A673 (cell line): ENCODE results near the gene SARDH. TPM values are rescaled to one million over a fixed set of nuclear protein-coding genes. Genes with fewer than 3 reads are reported as not detected.

Experiments used
- BruUV-seq: library from RNA; stranded (reverse); fragments of 400-500 nt; replicated peaks from 2 replicates; lab custom pipeline; 2021; lab: Mats Ljungman, UMichigan
- CTCF ChIA-PET: fragments of 300-600 bp; sonication (Branson Sonifier 250); formaldehyde crosslinking; loops from one replicate; lab custom pipeline; 2022; ENCODE audit warnings: antibody characterized with exemption; lab: Charles Lee
- POLR2A ChIA-PET: fragments of 300-600 bp; sonication (Branson Sonifier 250); formaldehyde crosslinking; loops from one replicate; lab custom pipeline; 2022; ENCODE audit warnings: antibody characterized with exemption; ENCODE audit not compliant: low non-redundant PET; lab: Charles Lee
- DNase-seq: peaks from one replicate; pipeline ENCODE4 v3.0.0-alpha.2; 2015; ENCODE audit warnings: low spot score
- H3K27ac ChIP-seq: fragments of 200-600 bp; sonication (generic); 2 replicates; pipeline ENCODE4 v1.5.1; 2016; ENCODE audit warnings: mixed run types, low read depth, mild to moderate bottlenecking, mixed read lengths, antibody characterized with exemption, low read length; ENCODE audit not compliant: poor library complexity, severe bottlenecking
- H3K27me3 ChIP-seq: fragments of 200-600 bp; sonication (generic); replicated peaks from 2 replicates; pipeline ENCODE4 v1.6.1; 2017; ENCODE audit warnings: mixed run types, low read depth, mild to moderate bottlenecking, mixed read lengths, antibody characterized with exemption, low read length; ENCODE audit not compliant: insufficient read depth, poor library complexity
- H3K36me3 ChIP-seq: fragments of 200-600 bp; sonication (generic); 2 replicates; pipeline ENCODE4 v1.6.1; 2016; ENCODE audit warnings: mixed run types, mild to moderate bottlenecking, mixed read lengths, antibody characterized with exemption, low read length; ENCODE audit not compliant: insufficient read depth, poor library complexity, severe bottlenecking
- H3K4me1 ChIP-seq: fragments of 200-600 bp; sonication (generic); 2 replicates; pipeline ENCODE4 v1.6.1; 2017; ENCODE audit warnings: mixed run types, mild to moderate bottlenecking, mixed read lengths, antibody characterized with exemption, low read length; ENCODE audit not compliant: insufficient read depth, poor library complexity, severe bottlenecking
- H3K4me3 ChIP-seq: fragments of 200-600 bp; sonication (generic); 2 replicates; pipeline ENCODE4 v1.5.1; 2016; ENCODE audit warnings: low read depth, mixed run types, mild to moderate bottlenecking, mixed read lengths, low read length; ENCODE audit not compliant: poor library complexity, severe bottlenecking
- H3K9me3 ChIP-seq: fragments of 200-600 bp; sonication (generic); 2 replicates; pipeline ENCODE4 v1.6.1; 2016; ENCODE audit warnings: mixed run types, low read depth, mild to moderate bottlenecking, mixed read lengths, antibody characterized with exemption, low read length; ENCODE audit not compliant: poor library complexity, severe bottlenecking
- CTCF ChIP-seq: fragments of 300-800, 200-600 bp; sonication (generic); conservative IDR thresholded peaks from 2 replicates; pipeline ENCODE4 v1.5.1; 2017; ENCODE audit warnings: low read depth, mild to moderate bottlenecking, antibody characterized with exemption, low read length, moderate library complexity, mixed read lengths
- EZH2 ChIP-seq: fragments of 200-600 bp; sonication (generic); IDR thresholded peaks from 2 replicates; pipeline ENCODE4 v1.6.1; 2017; ENCODE audit warnings: borderline replicate concordance, low read depth, mild to moderate bottlenecking, mixed read lengths, antibody characterized with exemption, low read length; ENCODE audit not compliant: poor library complexity, severe bottlenecking
- intact Hi-C: fragments of 100-400 bp; cut with micrococcal nuclease; formaldehyde crosslinking; loops from one replicate; pipeline ENCODE4 v1.10.0; 2022; ENCODE audit not compliant: unreplicated experiment
- total RNA-seq: library from RNA; stranded (reverse); gene quantifications from 2 replicates; pipeline ENCODE4 v1.2.3, GENCODE V29; 2021

Gene SARDH
- total RNA-seq, 1 experiment from 2014 or later: 0.37 TPM

- intact Hi-C loops: no loop called here
- BruUV-seq: no TSS peak
- CTCF ChIA-PET: no interaction called here
- Histone ChIP-seq H3K4me3 (no peak overlapping the region), H3K27me3 (no peaks in the 10 kb centered on the region), H3K4me1 (peaks cover 29% of the 10 kb centered on the region), H3K9me3 (no peaks in the 10 kb centered on the region), H3K27ac (no peak overlapping the region), H3K36me3 (no peaks in the 10 kb centered on the region)
- POLR2A ChIA-PET: no interaction called here
- DNase-seq: no peak
- TF ChIP-seq CTCF (no peak), EZH2 (no peak)
Measured at GRCh38 chr9:133786907-133787753, 49.0 kb upstream of the SARDH start.

- H3K36me3 ChIP-seq: no peaks in the 10 kb centered on the region
- BruUV-seq: no TSS peak
Measured at GRCh38 chr9:133786371-133786753, 48.2 kb upstream of the SARDH start.

GRCh38 chr9:133785753-133786370 is 47.7 kb upstream of the SARDH start:
- no peaks in the 10 kb centered on the region for H3K9me3 ChIP-seq
- intact Hi-C loops: no loop called here
- no peak for TF ChIP-seq CTCF
- no peak for TF ChIP-seq EZH2
- peaks cover 29% of the 10 kb centered on the region for H3K4me1 ChIP-seq
- no peaks in the 10 kb centered on the region for H3K27me3 ChIP-seq
- ChIA-PET POLR2A (interaction anchor here (0.6 kb wide), 1 partner anchor 13 kb away, joined by 3 read pairs; no protein-coding TSS in a partner anchor), CTCF (no interaction called here)
- no peaks in the 10 kb centered on the region for H3K36me3 ChIP-seq
- H3K27ac ChIP-seq: no peak overlapping the region
- no peak overlapping the region for H3K4me3 ChIP-seq
- no TSS peak for BruUV-seq
- no peak for DNase-seq

More at GRCh38 chr9:133786371-133786753, 48.2 kb upstream of the SARDH start:
- intact Hi-C loops: no loop called here
- H3K4me1 ChIP-seq: peaks cover 29% of the 10 kb centered on the region
- CTCF ChIA-PET: no interaction called here
- no peak overlapping the region for H3K4me3 ChIP-seq
- POLR2A ChIA-PET: interaction anchor here (0.6 kb wide), 1 partner anchor 14 kb away, joined by 3 read pairs; no protein-coding TSS in a partner anchor
- no peaks in the 10 kb centered on the region for H3K27me3 ChIP-seq
- no peaks in the 10 kb centered on the region for H3K9me3 ChIP-seq
- H3K27ac ChIP-seq: no peak overlapping the region
- DNase-seq: no peak
- TF ChIP-seq EZH2 (no peak), CTCF (no peak)
